OCI-LY7 (cell line): ENCODE data around the gene TNFAIP8L2. TPM values are rescaled to one million over a fixed set of nuclear protein-coding genes. Genes with fewer than 3 reads are reported as not detected.

Experiments
- BruUV-seq: library from RNA; stranded (reverse); fragments of 400-500 nt; replicated peaks from 2 replicates; lab custom pipeline; 2021; lab: Mats Ljungman, UMichigan
- CTCF ChIA-PET: fragments of 300-600 bp; sonication (Branson Sonifier 250); formaldehyde crosslinking; loops from one replicate; lab custom pipeline; 2022; ENCODE audit warnings: antibody characterized with exemption; ENCODE audit not compliant: unreplicated experiment; lab: Charles Lee
- POLR2A ChIA-PET: fragments of 300-600 bp; sonication (Branson Sonifier 250); formaldehyde crosslinking; loops from one replicate; lab custom pipeline; 2022; ENCODE audit warnings: antibody characterized with exemption; lab: Charles Lee
- DNase-seq: peaks from one replicate; pipeline ENCODE4 v3.0.0-alpha.2; 2015; ENCODE audit warnings: low spot score
- H2AFZ ChIP-seq: fragments of 200-600 bp; sonication (generic), shearing (Covaris generic); 2 replicates; pipeline ENCODE4 v1.6.1; 2014; ENCODE audit warnings: mild to moderate bottlenecking, antibody characterized with exemption, low read length, moderate library complexity
- H3K27ac ChIP-seq: fragments of 200-600 bp; sonication (generic); 2 replicates; pipeline ENCODE4 v1.5.1; 2014; ENCODE audit warnings: mixed run types, low read depth, mild to moderate bottlenecking, moderate library complexity, low read length, inconsistent platforms; ENCODE audit not compliant: poor library complexity, severe bottlenecking
- H3K36me3 ChIP-seq: fragments of 200-600 bp; sonication (generic); 2 replicates; pipeline ENCODE4 v1.6.1; 2014; ENCODE audit warnings: mild to moderate bottlenecking, antibody characterized with exemption, low read length, moderate library complexity, mixed read lengths; ENCODE audit not compliant: insufficient read depth
- H3K4me1 ChIP-seq: fragments of 200-600 bp; sonication (generic); 2 replicates; pipeline ENCODE4 v1.5.1; 2014; ENCODE audit warnings: mild to moderate bottlenecking, low read length; ENCODE audit not compliant: insufficient read depth, poor library complexity, severe bottlenecking
- H3K4me2 ChIP-seq: fragments of 200-600 bp; sonication (generic); 2 replicates; pipeline ENCODE4 v1.6.1; 2014; ENCODE audit warnings: mild to moderate bottlenecking, low read length
- H3K4me3 ChIP-seq: fragments of 200-600 bp; sonication (generic); 2 replicates; pipeline ENCODE4 v1.5.1; 2014; ENCODE audit warnings: mild to moderate bottlenecking, low read depth, low read length; ENCODE audit not compliant: poor library complexity, severe bottlenecking
- H3K79me2 ChIP-seq: fragments of 200-600 bp; sonication (generic); 2 replicates; pipeline ENCODE4 v1.6.1; 2016; ENCODE audit warnings: low read depth, mild to moderate bottlenecking, low read length, moderate library complexity, mixed read lengths; ENCODE audit not compliant: insufficient read depth
- H3K9me2 ChIP-seq: fragments of 200-600 bp; sonication (generic); 2 replicates; pipeline ENCODE4 v1.6.1; 2016; ENCODE audit warnings: mild to moderate bottlenecking, low read length, mixed read lengths; ENCODE audit not compliant: insufficient read depth
- H3K9me3 ChIP-seq: fragments of 200-600 bp; sonication (generic); 2 replicates; pipeline ENCODE4 v1.6.1; 2014; ENCODE audit warnings: mild to moderate bottlenecking, mixed run types, low read length, mixed read lengths
- H4K20me1 ChIP-seq: fragments of 200-600 bp; sonication (generic); 2 replicates; pipeline ENCODE4 v1.6.1; 2014; ENCODE audit warnings: mild to moderate bottlenecking, antibody characterized with exemption, low read length, moderate library complexity, mixed read lengths; ENCODE audit not compliant: insufficient read depth
- EZH2phosphoT487 ChIP-seq: fragments of 200-600 bp; sonication (generic); IDR thresholded peaks from 2 replicates; pipeline ENCODE4 v1.6.1; 2018; ENCODE audit warnings: low read depth, borderline replicate concordance, mild to moderate bottlenecking, mixed run types, antibody characterized with exemption, low read length, moderate library complexity, mixed read lengths
- intact Hi-C: fragments of 100-400 bp; cut with micrococcal nuclease; formaldehyde crosslinking; loops from one replicate; pipeline ENCODE4 v1.10.0; 2022; ENCODE audit not compliant: unreplicated experiment
- total RNA-seq, 2 experiments: library from RNA; depleted of rRNA in 1 of 2; stranded (reverse); fragments of >200 nt in 1 of 2; shearing (Covaris generic) in 1 of 2; gene quantifications; 2 replicates each; pipeline ENCODE4 v1.2.3, GENCODE V29; 2014 to 2022
- TF ChIP-seq, protein P1 (sequence below): fragments of 200-600 bp; sonication (generic); conservative IDR thresholded peaks from 2 replicates; pipeline ENCODE4 v1.5.1; 2014; ENCODE audit warnings: mild to moderate bottlenecking, antibody characterized with exemption, low read length, moderate library complexity, mixed read lengths

Gene TNFAIP8L2
- total RNA-seq, 2 experiments from 2014 or later = 9.2 to 12.5 TPM

DNA sequence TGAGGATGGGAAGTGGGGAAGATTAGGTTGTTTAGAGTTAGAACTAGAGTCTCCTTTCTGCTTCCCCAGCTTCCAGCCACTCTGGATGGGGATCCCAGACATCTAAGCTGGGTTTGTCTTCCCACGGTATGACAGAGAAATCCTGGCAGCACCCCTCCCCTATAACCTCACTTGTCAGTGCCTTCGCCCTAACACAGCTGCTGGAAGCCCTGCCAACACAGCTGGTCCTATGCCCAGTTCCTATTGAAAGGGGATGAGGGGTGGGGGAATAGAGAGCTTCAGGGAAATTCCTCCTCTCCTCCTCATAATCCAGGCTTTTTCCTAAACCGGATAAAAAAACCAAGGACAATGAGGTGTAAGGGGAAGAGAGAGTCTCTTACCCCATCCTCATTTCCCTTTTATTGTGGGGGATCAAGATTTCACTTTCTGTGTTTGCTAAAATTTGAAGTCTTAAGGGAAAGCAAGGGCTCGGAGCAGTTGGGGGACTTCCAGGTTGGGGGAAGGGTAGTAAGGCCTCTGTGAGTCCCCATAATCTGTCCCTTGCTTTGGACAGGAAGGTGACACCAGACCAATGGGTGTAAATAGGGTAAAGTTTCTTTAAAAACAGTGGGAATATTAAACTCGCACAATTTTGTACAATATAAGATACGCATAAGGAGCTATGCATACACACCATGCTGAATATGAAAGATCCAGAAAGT, 18.7 kb downstream of the TNFAIP8L2 start:
- H3K9me2 ChIP-seq = no peaks in the 10 kb centered on the region
- H3K36me3 ChIP-seq = peaks cover 53% of the 10 kb centered on the region
- no peak for DNase-seq
- H3K9me3 ChIP-seq = no peaks in the 10 kb centered on the region
- intact Hi-C loops = no loop called here
- no peak overlapping the region for H3K4me3 ChIP-seq
- TF ChIP-seq, protein P1, sequence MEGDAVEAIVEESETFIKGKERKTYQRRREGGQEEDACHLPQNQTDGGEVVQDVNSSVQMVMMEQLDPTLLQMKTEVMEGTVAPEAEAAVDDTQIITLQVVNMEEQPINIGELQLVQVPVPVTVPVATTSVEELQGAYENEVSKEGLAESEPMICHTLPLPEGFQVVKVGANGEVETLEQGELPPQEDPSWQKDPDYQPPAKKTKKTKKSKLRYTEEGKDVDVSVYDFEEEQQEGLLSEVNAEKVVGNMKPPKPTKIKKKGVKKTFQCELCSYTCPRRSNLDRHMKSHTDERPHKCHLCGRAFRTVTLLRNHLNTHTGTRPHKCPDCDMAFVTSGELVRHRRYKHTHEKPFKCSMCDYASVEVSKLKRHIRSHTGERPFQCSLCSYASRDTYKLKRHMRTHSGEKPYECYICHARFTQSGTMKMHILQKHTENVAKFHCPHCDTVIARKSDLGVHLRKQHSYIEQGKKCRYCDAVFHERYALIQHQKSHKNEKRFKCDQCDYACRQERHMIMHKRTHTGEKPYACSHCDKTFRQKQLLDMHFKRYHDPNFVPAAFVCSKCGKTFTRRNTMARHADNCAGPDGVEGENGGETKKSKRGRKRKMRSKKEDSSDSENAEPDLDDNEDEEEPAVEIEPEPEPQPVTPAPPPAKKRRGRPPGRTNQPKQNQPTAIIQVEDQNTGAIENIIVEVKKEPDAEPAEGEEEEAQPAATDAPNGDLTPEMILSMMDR = no peak
- TF ChIP-seq EZH2phosphoT487 = no peak
- POLR2A ChIA-PET = no interaction called here
- H3K4me2 ChIP-seq = no peak overlapping the region
- no peaks in the 10 kb centered on the region for H4K20me1 ChIP-seq
- no TSS peak for BruUV-seq
- H2AFZ ChIP-seq = no peak overlapping the region
- CTCF ChIA-PET = interaction anchor here (1.0 kb wide), 1 partner anchor 14 kb away, joined by 3 read pairs; the partner anchor contains the start of gene VPS72
- no peaks in the 10 kb centered on the region for H3K79me2 ChIP-seq
- no peaks in the 10 kb centered on the region for H3K4me1 ChIP-seq
- H3K27ac ChIP-seq = no peak overlapping the region

DNA sequence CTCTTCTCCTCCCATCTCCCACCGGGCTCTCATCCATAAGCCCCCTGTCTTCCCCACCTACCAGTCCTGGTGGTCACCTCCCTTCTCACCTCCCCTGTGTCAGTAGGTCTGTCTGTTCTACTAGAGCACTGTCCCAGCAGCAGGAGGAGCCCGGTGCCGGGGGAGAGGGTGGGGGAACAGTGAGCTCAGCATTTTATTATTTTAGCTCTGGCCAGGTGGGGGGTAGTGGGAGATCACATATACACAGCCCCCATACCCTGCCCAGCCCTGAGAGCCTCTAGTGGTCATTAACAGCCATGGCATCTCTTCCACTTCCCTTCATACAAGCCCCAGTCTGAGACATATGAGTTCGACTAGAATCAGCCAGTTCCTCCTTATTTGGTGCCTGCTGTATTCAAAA, 19.4 kb downstream of the TNFAIP8L2 start, which contains the start of gene TMOD4:
Gene TMOD4, minus strand, starts transcription at position 119 of the 400 bp plus-strand sequence. CDS start 1,106 bp downstream, outside the sequence.
- Histone ChIP-seq H3K36me3 (peaks cover 53% of the 10 kb centered on the region), H3K4me1 (no peaks in the 10 kb centered on the region), H4K20me1 (no peaks in the 10 kb centered on the region), H2AFZ (no peak within 1 kb of the TSS), H3K27ac (no peak within 1 kb of the TSS), H3K4me2 (no peak within 1 kb of the TSS), H3K4me3 (no peak within 1 kb of the TSS), H3K79me2 (no peaks in the 10 kb centered on the region), H3K9me3 (no peaks in the 10 kb centered on the region), H3K9me2 (no peaks in the 10 kb centered on the region)
- BruUV-seq = no TSS peak
- CTCF ChIA-PET = interaction anchor here (1.0 kb wide), 1 partner anchor 14 kb away, joined by 3 read pairs; the partner anchor contains the start of gene VPS72
- TF ChIP-seq, protein P1 = peak; percentile 81
- TF ChIP-seq EZH2phosphoT487 = no peak
- DNase-seq = peak; percentile 51
- POLR2A ChIA-PET = interaction anchor here (0.7 to 1.0 kb wide), 2 partner anchors 9 to 13 kb away, joined by 3 read pairs; no protein-coding TSS in a partner anchor
- intact Hi-C loops = no loop called here
